ENCODE results near the gene MSI2. TPM values are rescaled to one million over a fixed set of nuclear protein-coding genes. Genes with fewer than 3 reads are reported as not detected.

MSI2 gene
- polyA plus RNA-seq, 1 of the 3 experiments (the other 2 are of a cell fraction): 24.1 TPM

DNA sequence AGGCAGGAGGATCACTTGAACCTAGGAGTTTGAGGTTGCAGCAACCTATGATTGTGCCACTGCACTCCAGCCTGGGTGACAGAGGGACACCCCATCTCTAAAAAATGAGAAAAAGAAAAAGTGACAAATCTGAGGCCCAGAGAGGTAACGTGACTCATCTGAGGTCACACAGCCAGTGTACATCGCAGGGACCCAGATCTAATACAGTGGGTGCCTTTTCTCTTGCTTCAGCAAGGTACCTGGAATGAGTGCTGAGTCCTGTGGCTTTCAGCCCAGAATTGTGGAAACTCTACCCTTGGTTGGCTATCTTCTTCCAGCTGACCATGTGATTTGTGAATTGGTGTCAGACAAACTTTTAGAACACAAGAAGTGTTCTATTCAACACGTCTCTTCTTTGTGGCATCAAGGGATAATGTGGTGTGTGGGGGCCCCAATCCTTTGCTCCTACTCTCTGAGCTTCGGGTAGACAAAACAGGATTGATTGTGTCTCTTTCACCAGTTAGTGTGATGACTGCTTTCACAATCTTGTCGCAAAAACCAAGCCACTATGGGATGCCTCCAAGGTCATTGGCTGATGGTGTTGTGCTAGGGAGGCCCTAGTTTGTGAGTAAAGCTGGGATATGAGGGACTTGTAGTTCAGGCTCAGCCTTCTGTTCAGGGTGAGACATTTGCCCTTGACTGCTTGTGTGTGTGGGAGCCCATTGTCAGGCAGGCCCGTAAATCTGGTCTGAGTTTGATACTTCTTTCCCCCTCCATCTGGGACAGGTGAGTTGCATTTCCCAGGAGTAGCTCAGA, 71.0 kb downstream of the MSI2 start:
- H3K4me1 ChIP-seq (ENCODE audit: control insufficient read depth in 1 of 2, insufficient read depth in 2 of 2, low read depth in 1 of 2, low read length in 1 of 2): peaks cover 9 to 14% of the 10 kb centered on the region in 2 experiments; a peak in 3 of 4 replicates
- no peak overlapping the region for H3K4me2 ChIP-seq
- no peak overlapping the region for H3K4me3 ChIP-seq (ENCODE audit: low read depth in 2 of 2, low read length in 1 of 2)
- H3K27me3 ChIP-seq (ENCODE audit: insufficient read depth): no peaks in the 10 kb centered on the region
- H3K79me2 ChIP-seq (ENCODE audit: insufficient read depth): no peaks in the 10 kb centered on the region
- H2AFZ ChIP-seq (ENCODE audit: low read depth): no peak overlapping the region
- 99% methylated on average over 6 of the region's 6 CpGs for WGBS (ENCODE audit: low lambda C conversion rate)
- H3K9me3 ChIP-seq: no peaks in the 10 kb centered on the region
- no peak overlapping the region; a peak in 1 of 4 replicates for H3K27ac ChIP-seq (ENCODE audit: low read depth in 2 of 2, low read length in 1 of 2)
- ChIA-PET POLR2A (no interaction called here), CTCF (interaction anchor here (1.3 to 2.0 kb wide), 4 partner anchors 8 to 420 kb away, joined by 3 to 6 read pairs (median 4); no protein-coding TSS in a partner anchor)
- TF ChIP-seq, protein P1, sequence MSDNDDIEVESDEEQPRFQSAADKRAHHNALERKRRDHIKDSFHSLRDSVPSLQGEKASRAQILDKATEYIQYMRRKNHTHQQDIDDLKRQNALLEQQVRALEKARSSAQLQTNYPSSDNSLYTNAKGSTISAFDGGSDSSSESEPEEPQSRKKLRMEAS (IDR thresholded peaks at IDR 0.05; ENCODE audit: low read depth): no peak
- TF ChIP-seq RXRA (IDR thresholded peaks at IDR 0.05; ENCODE audit: borderline replicate concordance, low read depth) (no peak), GATA2 (CRISPR knock-in tag; IDR thresholded peaks at IDR 0.05) (no peak), SMC3 (IDR thresholded peaks at IDR 0.05; ENCODE audit: low read depth, low read length) (no peak), GABPA (IDR thresholded peaks at IDR 0.05; ENCODE audit: low read depth) (no peak), FOXM1 (IDR thresholded peaks at IDR 0.05; ENCODE audit: low read depth) (no peak), ELF1 (IDR thresholded peaks at IDR 0.05) (no peak), TCF12 (IDR thresholded peaks at IDR 0.05) (no peak), NRF1 (IDR thresholded peaks at IDR 0.05; ENCODE audit: low read depth, low read length) (no peak), USF1 (IDR thresholded peaks at IDR 0.05; ENCODE audit: borderline replicate concordance, low read depth) (no peak), EZH2phosphoT487 (IDR thresholded peaks at IDR 0.05; ENCODE audit: borderline replicate concordance, low read depth) (no peak), FOXJ3 (CRISPR knock-in tag; IDR thresholded peaks at IDR 0.05) (no peak), TEAD4 (IDR thresholded peaks at IDR 0.05; ENCODE audit: borderline replicate concordance, insufficient read depth) (no peak), MXI1 (IDR thresholded peaks at IDR 0.05; ENCODE audit: low read depth, low read length) (no peak), YY1 (IDR thresholded peaks at IDR 0.05; ENCODE audit: low read depth) (no peak)
- no peaks in the 10 kb centered on the region for H3F3A ChIP-seq (replicated peaks; ENCODE audit: insufficient read depth)
- no peak for DNase-seq
- H4K20me1 ChIP-seq (ENCODE audit: insufficient read depth): no peaks in the 10 kb centered on the region
- no peaks in the 10 kb centered on the region for H3K9me2 ChIP-seq
- H3K36me3 ChIP-seq (replicated peaks in 1 of 2; ENCODE audit: control insufficient read depth in 1 of 2, insufficient read depth in 2 of 2, low read length in 1 of 2): peaks cover 5 to 10% of the 10 kb centered on the region in 2 experiments
- no peak overlapping the region for H3K9ac ChIP-seq

- Histone ChIP-seq H3K79me2 (ENCODE audit: insufficient read depth) (no peaks in the 10 kb centered on the region), H3K9me2 (no peaks in the 10 kb centered on the region), H3K4me3 (ENCODE audit: low read depth in 2 of 2, low read length in 1 of 2) (no peak overlapping the region), H3K9me3 (no peaks in the 10 kb centered on the region), H3K9ac (no peak overlapping the region), H2AFZ (ENCODE audit: low read depth) (no peak overlapping the region), H3K4me2 (no peak overlapping the region), H3F3A (replicated peaks; ENCODE audit: insufficient read depth) (no peaks in the 10 kb centered on the region), H3K4me1 (ENCODE audit: control insufficient read depth in 1 of 2, insufficient read depth in 2 of 2, low read depth in 1 of 2, low read length in 1 of 2) (peaks cover 9 to 14% of the 10 kb centered on the region in 2 experiments; a peak in 3 of 4 replicates), H3K36me3 (replicated peaks in 1 of 2; ENCODE audit: control insufficient read depth in 1 of 2, insufficient read depth in 2 of 2, low read length in 1 of 2) (peaks cover 5 to 10% of the 10 kb centered on the region in 2 experiments), H3K27me3 (ENCODE audit: insufficient read depth) (no peaks in the 10 kb centered on the region), H4K20me1 (ENCODE audit: insufficient read depth) (no peaks in the 10 kb centered on the region), H3K27ac (ENCODE audit: low read depth in 2 of 2, low read length in 1 of 2) (no peak overlapping the region; a peak in 1 of 4 replicates)
- 88% methylated on average over 1 of the region's 1 CpG for WGBS (ENCODE audit: low lambda C conversion rate)
- TF ChIP-seq TCF12 (IDR thresholded peaks at IDR 0.05) (no peak), RFX5 (IDR thresholded peaks at IDR 0.05; ENCODE audit: low read length) (no peak), FOXJ3 (CRISPR knock-in tag; IDR thresholded peaks at IDR 0.05) (no peak), SMC3 (IDR thresholded peaks at IDR 0.05; ENCODE audit: low read depth, low read length) (no peak), MEF2A (IDR thresholded peaks at IDR 0.05; ENCODE audit: borderline replicate concordance, low read depth) (no peak), EP300 (IDR thresholded peaks at IDR 0.05; ENCODE audit: borderline replicate concordance in 1 of 2, low read depth in 1 of 2, low read length in 1 of 2) (no peak)
- TF ChIP-seq, protein P2, sequence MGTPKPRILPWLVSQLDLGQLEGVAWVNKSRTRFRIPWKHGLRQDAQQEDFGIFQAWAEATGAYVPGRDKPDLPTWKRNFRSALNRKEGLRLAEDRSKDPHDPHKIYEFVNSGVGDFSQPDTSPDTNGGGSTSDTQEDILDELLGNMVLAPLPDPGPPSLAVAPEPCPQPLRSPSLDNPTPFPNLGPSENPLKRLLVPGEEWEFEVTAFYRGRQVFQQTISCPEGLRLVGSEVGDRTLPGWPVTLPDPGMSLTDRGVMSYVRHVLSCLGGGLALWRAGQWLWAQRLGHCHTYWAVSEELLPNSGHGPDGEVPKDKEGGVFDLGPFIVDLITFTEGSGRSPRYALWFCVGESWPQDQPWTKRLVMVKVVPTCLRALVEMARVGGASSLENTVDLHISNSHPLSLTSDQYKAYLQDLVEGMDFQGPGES (IDR thresholded peaks at IDR 0.05; ENCODE audit: low read depth, low read length): no peak
- DNase-seq: no peak
- ChIA-PET CTCF (interaction anchor here (1.3 to 2.0 kb wide), 3 partner anchors 9 to 13 kb away, joined by 3 to 6 read pairs (median 5); no protein-coding TSS in a partner anchor), POLR2A (no interaction called here)
These were observed 72.0 kb downstream of the MSI2 start for GRCh38 chr17:57328109-57328882.
